ENCODE results near the gene PIP5K1B.

DNA sequence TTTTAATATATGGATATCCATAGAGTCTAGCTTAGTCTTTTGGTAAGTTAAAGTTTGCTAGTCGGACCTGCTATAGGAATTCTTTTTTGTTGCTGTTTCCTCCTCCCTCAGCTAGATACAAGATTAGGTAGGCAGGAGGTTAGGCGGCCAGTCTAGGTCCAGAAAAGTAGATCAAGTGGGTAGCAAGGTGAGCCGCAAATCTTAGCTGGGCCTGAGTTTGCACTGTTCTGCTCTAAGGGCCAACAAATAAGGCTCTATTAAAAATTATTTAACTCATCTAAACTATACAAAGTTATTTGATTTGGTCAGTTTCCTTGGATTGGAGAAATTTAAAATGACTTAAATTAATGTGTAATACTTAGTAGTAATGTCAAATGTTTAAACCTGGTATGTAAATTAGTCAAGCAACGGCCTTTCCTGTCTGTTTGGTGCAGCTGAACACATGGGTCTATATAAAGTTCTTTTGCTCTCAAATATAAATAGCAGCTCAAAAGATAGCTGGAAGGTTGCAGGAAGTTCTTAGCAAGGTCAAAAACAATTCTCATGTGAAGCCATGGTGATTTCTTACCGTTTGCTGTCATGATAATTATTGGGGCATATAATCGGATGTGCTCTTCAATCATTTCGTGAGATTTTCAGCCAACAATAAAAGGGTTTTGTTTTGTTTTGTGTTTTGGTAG lies 236.9 kb downstream of the PIP5K1B start:
- TF ChIP-seq, protein P1, sequence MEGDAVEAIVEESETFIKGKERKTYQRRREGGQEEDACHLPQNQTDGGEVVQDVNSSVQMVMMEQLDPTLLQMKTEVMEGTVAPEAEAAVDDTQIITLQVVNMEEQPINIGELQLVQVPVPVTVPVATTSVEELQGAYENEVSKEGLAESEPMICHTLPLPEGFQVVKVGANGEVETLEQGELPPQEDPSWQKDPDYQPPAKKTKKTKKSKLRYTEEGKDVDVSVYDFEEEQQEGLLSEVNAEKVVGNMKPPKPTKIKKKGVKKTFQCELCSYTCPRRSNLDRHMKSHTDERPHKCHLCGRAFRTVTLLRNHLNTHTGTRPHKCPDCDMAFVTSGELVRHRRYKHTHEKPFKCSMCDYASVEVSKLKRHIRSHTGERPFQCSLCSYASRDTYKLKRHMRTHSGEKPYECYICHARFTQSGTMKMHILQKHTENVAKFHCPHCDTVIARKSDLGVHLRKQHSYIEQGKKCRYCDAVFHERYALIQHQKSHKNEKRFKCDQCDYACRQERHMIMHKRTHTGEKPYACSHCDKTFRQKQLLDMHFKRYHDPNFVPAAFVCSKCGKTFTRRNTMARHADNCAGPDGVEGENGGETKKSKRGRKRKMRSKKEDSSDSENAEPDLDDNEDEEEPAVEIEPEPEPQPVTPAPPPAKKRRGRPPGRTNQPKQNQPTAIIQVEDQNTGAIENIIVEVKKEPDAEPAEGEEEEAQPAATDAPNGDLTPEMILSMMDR (IDR thresholded peaks at IDR 0.05 in 2 of 3, conservative IDR thresholded peaks at IDR 0.05 in 1 of 3; ENCODE audit: control insufficient read depth in 2 of 3, extremely low read depth in 1 of 3, insufficient read depth in 1 of 3, low read depth in 3 of 3, low read length in 3 of 3), result no peak
- TF ChIP-seq, protein P2, sequence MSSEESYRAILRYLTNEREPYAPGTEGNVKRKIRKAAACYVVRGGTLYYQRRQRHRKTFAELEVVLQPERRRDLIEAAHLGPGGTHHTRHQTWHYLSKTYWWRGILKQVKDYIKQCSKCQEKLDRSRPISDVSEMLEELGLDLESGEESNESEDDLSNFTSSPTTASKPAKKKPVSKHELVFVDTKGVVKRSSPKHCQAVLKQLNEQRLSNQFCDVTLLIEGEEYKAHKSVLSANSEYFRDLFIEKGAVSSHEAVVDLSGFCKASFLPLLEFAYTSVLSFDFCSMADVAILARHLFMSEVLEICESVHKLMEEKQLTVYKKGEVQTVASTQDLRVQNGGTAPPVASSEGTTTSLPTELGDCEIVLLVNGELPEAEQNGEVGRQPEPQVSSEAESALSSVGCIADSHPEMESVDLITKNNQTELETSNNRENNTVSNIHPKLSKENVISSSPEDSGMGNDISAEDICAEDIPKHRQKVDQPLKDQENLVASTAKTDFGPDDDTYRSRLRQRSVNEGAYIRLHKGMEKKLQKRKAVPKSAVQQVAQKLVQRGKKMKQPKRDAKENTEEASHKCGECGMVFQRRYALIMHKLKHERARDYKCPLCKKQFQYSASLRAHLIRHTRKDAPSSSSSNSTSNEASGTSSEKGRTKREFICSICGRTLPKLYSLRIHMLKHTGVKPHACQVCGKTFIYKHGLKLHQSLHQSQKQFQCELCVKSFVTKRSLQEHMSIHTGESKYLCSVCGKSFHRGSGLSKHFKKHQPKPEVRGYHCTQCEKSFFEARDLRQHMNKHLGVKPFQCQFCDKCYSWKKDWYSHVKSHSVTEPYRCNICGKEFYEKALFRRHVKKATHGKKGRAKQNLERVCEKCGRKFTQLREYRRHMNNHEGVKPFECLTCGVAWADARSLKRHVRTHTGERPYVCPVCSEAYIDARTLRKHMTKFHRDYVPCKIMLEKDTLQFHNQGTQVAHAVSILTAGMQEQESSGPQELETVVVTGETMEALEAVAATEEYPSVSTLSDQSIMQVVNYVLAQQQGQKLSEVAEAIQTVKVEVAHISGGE (CRISPR knock-in tag; IDR thresholded peaks at IDR 0.05), result no peak
- no peak for TF ChIP-seq POLR2A (IDR thresholded peaks at IDR 0.05; ENCODE audit: low read depth, low read length)
